ENCODE measurements around the gene NRK.
"Not testable (repeated sequence)": the region's sequence is repeated elsewhere in the genome, so short reads cannot be mapped to it uniquely, and the experiment has no call there.

Gene NRK

DNA sequence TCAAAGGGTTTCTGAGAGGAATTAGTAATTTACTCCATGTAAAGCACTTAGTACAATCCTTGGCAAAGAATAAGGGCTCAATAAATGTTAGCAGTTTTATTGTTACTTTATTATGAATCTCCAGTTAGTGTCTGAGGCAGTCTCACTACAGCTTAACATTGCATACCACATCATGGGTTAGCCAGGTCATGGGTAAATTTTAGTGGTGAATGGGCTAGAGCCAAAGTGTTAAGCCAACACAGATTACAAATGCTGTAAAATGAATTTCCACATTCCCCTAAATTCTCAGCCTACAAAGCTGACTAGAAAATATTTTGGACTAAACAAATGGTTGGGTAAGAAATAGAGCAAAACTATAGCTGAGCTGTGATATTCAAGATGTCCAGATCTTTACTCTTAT is 72.4 kb downstream of the NRK start:
- no peak for DNase-seq (ENCODE audit: low read depth)

DNA sequence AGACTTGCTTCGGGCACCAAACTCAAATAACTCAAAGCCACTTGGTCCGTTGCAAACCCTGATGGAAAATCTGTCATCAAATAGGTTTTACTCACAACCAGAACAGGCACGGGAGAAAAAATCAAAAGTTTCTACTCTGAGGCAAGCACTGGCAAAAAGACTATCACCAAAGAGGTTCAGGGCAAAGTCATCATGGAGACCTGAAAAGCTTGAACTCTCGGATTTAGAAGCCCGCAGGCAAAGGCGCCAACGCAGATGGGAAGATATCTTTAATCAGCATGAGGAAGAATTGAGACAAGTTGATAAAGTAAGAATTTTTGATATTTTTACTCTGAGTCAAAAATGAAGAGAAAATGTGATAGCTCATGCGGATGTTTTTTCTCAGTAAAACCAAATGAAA is 87.2 kb downstream of the NRK start:
- DNase-seq (ENCODE audit: low read depth), result no peak

DNA sequence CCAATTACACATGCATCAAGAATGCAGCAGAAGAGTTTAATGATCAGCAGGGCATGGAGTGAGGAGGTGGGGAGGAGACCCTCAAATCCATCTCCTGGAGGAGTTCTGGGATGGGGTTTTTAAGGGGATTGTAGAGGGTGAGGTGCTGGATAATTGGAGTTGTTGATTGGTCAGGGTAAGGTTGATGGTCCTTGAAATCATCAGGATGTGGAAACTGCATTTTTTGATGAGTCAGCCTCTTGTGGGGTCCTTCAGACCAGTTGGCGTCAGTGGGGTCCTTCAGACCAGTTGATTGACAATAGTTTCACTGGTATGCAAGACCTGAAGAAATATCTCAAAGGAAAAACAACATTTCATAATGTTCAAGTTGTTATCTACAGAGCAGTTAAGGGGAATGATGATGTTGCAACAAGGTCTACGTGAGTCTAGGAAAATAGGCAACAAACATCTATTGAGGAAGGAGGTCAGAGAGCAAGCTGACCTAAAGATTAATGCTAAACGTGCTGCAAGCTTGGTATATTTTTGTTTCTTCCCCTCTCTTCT is 88.3 kb downstream of the NRK start:
- no peak for DNase-seq (ENCODE audit: low read depth)

DNA sequence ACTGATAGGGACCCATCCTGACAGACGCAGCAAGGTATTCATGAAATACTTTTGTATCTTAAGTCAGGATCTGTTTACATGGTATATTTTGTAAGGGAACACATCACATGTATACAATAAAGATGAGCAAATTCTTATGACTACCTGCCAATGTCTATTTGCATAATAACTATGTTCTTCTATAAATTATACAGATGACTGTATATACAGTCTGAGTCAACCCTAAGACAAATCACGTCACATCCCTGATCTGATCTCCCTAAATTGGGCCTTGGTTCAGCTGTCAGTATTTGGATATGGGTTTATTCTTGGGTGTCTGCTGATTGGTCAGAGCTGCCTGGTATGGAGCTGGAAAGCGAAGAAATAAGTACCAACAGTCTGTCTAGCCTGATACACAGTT is 122.9 kb downstream of the NRK start:
- no peak for DNase-seq (ENCODE audit: low read depth)

DNA sequence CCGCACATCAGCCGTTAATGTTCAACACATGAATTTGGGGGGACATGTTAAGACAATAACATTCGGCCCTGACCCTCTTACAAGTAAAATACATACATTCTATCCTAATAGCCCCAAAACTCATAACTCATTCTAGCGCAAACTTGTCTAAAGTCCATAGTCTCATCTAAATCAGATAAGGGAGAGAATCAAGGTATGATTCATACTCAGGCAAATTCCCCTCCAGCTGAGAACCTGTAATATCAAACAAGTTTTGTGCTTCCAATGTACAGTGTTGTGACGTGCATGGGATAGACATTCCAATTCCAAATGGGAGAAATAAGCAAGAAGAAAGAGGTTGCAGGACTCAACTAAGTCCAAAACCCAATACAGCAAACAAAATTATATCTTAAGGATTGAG is 147.1 kb downstream of the NRK start:
- no peak for DNase-seq (ENCODE audit: low read depth)

DNA sequence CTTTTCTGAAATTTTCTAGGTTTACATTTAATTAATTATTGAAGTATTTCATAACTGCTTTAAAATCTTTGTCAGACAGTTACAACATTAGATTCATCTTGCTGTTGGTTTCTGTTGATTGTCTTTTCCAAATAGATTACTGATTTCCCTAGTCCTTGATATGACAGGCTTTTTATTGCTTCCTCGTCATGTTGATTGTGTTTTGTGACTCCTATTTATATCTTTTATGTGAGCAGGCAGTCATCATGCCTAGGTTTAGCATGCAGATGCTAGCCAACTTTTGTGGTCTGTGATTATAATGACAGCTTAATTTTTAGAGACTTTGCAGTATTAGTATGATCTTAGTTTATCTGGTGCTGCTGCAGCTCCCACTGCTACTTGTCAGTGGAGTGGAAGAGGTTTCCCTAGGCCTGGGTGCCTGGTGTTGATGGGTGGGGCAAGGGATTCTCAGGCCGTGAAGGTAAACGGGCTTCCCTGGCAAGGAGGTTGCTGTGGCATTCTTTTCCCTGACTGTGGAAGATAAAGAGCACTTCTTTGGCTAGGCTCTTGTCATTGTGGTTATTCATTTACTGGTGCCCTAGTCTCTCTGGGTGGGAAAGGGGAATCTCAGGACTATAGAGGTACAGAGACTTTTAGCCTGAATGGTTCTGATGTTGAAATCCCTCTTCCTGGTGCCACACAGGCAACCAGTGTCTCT is 150.5 kb downstream of the NRK start:
- DNase-seq (ENCODE audit: low read depth), result no peak

DNA sequence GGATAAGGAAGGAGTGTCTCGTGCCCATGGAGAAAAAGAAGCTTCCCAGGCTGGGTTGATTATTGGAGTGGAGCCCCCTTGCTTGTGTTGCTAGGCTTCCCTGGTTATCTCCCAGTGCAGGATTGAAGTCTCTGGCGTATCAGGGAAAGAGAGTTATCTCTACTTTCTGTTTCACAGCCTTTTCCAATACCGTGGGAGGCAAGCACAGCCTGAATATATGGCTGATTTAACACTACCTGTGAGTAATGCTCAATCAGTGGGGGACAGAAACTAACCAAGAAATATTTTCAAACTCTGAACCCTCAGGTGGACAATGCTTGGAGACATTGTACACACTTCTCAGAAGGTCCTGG is 151.0 kb downstream of the NRK start:
- DNase-seq (ENCODE audit: low read depth), result no peak

DNA sequence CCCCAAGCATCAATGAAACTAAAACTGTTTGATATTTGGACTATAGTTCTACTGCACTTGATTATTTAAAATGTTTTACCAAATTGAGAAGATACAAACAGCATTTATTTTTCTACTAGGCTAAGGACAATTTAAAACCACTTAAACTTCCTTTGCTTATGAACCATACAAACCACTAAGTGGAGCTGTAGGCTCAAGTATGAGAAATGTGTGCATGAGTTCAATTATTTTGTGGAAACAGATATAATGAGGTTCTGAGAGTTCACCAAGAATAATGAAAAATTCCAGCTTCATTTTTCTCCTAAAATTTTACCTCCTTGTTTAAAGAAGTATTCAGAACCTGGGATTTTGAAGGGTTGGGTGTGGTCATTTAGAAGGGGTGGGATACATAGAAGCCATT is 153.0 kb downstream of the NRK start:
- DNase-seq (ENCODE audit: low read depth), result no peak

DNA sequence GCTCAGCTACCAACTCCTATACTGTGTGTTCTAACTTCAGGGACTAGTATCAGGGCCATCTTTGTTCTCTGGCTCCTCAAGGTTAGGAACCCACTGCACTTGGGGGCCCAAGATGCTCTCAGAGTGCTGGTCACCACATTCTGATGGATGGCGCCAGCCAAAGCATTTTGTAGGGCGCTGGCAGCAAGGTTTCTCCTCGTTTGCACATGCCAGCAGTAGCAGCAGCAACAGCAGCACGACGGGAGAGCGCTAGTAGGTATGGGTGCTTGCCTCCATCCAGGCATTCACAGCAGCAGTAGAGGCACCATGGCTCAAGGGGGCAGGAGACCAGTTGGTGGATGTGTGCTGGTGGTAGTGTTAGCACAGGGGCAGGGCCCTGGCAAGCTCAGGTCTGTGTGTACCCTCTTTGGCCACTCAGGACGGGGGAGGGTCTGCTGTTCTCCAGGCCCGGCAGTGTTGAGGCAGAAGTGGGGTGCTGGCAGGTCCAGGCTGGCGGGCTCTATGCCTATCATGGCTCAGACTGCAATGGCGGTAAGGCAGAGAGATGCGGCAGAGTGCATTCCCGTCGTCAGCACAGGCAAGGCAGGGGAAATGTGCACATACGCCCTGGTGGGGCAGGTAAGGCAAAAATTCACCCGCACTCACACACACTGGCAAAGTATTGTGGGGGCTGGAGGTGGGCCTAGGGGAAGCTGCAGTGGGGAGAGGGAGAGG is 159.6 kb downstream of the NRK start:
- DNase-seq (ENCODE audit: low read depth), result no peak

DNA sequence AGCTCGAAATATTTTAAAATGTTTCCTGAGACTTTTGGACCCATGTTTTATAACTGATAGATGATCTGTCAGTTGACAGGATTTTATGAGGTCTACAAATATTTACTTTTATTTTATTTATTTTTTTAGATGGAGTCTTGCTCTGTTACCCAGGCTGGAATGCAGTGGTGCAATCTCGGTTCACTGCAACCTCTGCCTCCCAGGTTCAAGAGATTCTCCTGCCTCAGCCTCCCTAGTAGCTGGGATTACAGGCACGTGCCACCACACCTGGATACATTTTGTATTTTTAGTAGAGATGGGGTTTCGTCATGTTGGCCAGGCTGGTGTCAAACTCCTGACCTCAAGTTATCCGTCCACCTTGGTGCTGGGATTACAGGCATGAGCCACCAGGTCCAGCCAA is 166.1 kb downstream of the NRK start:
- DNase-seq (ENCODE audit: low read depth), result not testable (repeated sequence)

DNA sequence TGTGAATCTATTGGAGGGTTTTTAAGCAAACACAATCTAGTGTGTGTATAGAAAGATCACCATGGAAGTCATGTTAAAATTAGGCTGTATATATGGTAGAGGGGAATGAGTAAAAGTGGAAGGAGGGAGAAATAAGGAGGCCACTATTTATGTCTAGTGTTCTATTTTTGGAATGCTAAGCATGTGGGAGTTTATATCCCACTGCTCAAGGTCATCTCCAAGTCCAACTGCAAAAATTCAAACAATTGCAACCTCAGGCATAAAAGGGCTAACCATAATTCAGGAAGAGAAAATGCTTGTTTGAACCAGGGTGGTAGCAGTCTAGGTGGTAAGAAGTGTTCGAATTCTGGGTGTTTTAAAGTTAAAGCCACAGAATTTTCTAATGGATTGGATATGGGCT is 177.0 kb downstream of the NRK start:
- no peak for DNase-seq (ENCODE audit: low read depth)

DNA sequence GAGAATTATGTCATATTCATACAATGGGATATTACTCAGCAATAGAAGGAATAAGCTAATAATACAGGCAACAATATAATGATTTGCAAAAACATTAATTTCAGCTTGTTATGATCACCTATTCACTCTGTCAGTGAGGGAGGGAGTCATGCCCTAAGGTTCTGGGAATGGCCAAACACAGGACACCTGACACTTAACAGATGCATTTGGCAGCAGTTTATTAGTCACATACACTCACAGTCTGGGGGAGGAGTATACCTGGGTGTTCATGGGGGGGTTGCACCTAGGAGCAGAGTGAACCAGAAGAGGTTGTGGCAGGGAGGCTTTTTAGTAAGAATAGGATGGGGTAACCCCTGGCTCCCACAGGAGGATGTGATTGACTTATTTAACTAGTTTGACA is 177.9 kb downstream of the NRK start:
- DNase-seq (ENCODE audit: low read depth), result no peak

DNA sequence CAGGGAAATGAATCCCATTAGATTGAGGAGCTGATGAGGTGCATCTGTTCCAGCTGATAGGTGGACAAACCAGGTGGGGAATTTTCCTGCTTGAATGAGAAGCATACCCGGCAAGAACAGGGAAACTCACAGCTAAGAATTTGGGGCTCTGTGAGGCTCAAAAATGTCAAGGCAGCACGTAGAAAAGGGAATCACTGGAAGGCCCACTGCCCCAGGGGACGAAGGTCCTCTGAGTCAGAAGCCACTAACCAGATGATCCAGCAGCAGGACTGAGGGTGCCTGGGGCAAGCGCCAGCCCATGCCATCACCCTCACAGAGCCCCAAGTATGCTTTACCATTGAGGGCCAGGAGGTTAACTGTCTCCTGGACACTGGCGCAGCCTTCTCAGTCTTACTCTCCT is 178.3 kb downstream of the NRK start:
- not testable (repeated sequence) for DNase-seq (ENCODE audit: low read depth)

DNA sequence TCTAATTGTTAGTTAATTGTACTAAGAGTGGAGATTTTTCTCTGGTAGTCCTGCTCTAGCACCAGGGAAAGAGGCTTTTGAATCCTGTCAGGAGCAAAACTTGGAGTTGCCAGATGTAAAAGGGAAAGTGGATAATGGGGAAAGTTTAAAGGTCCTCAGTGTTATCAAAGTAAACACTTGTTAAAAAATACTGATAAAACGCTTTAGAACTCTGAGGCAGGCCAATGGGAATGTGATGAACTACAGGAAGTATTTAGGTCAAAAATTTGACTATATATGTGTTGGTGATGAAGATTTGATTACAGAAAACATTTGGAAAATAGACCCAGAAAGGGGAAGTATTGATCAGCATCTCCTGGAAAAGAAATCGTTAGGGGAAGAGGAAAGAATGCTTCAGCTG is 183.3 kb downstream of the NRK start:
- no peak for DNase-seq (ENCODE audit: low read depth)

DNA sequence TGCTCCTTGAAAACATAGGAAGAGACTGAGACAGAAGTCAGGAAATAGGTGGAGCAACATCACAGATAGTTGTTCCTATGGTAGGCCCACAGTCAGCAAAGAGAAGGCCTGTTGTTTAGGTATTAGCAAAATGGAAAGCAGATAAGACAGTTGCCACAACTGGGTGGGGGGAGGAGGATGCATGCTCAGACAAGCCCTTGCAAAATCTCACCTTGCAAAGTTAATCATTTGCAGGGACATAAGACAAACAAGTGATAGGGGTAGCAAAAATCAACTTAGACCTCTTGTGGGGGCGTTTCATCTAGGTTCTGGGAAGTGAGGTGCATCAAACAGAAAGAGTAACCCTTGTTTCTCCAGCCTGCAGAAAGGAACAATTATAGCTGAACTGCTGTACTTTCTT is 185.5 kb downstream of the NRK start:
- DNase-seq (ENCODE audit: low read depth), result no peak
